ENCODE results near the gene EIF3C.
"Not testable (repeated sequence)": the region's sequence is repeated elsewhere in the genome, so short reads cannot be mapped to it uniquely, and the experiment has no call there.

EIF3C gene

GRCh38 chr16:28700349-28700748 lies 10.9 kb upstream of the EIF3C start:
- H3K36me3 ChIP-seq (ENCODE audit: control insufficient read depth, insufficient read depth, low read length); H3K4me3 ChIP-seq (ENCODE audit: low read length); DNase-seq (ENCODE audit: low read depth, low spot score); H3K9me3 ChIP-seq (ENCODE audit: control insufficient read depth, insufficient read depth, low read length); H3K27ac ChIP-seq (ENCODE audit: low read length); H3K4me1 ChIP-seq (ENCODE audit: control insufficient read depth, insufficient read depth, low read length); H3K27me3 ChIP-seq (ENCODE audit: control insufficient read depth, insufficient read depth, low read length): not testable (repeated sequence)
- WGBS (ENCODE audit: insufficient coverage, insufficient read length): no CpG with 5 or more reads among the region's 19 CpGs

GRCh38 chr16:28701384-28701783 lies 9.9 kb upstream of the EIF3C start:
- not testable (repeated sequence) for DNase-seq (ENCODE audit: low read depth, low spot score); H3K27me3 ChIP-seq (ENCODE audit: control insufficient read depth, insufficient read depth, low read length); H3K27ac ChIP-seq (ENCODE audit: low read length); H3K36me3 ChIP-seq (ENCODE audit: control insufficient read depth, insufficient read depth, low read length); H3K9me3 ChIP-seq (ENCODE audit: control insufficient read depth, insufficient read depth, low read length); H3K4me1 ChIP-seq (ENCODE audit: control insufficient read depth, insufficient read depth, low read length); H3K4me3 ChIP-seq (ENCODE audit: low read length)
- WGBS (ENCODE audit: insufficient coverage, insufficient read length): no CpG with 5 or more reads among the region's 8 CpGs

DNA sequence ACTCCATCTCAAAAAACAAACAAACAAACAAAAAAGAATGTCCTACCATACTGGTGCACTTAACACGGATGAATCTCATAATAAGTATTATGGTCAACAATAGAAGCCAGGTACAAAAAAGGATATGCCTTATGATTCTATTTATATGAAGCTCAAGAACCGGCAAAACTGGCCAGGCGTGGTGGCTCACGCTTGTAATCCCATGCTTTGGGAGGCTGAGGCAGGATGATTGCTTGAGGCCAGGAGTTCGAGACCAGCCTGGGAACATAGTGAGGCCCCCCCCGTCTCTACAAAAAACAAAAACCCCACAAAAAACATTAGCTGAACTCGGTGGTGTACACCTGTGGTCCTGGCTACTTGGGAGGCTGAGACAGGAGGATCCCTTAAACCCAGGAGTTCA lies 7.0 kb upstream of the EIF3C start:
- not testable (repeated sequence) for H3K27me3 ChIP-seq (ENCODE audit: control insufficient read depth, insufficient read depth, low read length); H3K27ac ChIP-seq (ENCODE audit: low read length); H3K9me3 ChIP-seq (ENCODE audit: control insufficient read depth, insufficient read depth, low read length); H3K36me3 ChIP-seq (ENCODE audit: control insufficient read depth, insufficient read depth, low read length); H3K4me1 ChIP-seq (ENCODE audit: control insufficient read depth, insufficient read depth, low read length); DNase-seq (ENCODE audit: low read depth, low spot score); H3K4me3 ChIP-seq (ENCODE audit: low read length)
- WGBS (ENCODE audit: insufficient coverage, insufficient read length): no CpG with 5 or more reads among the region's 7 CpGs

GRCh38 chr16:28722852-28723650 lies 11.8 kb downstream of the EIF3C start:
- not testable (repeated sequence) for H3K4me3 ChIP-seq (ENCODE audit: low read length); H3K27me3 ChIP-seq (ENCODE audit: control insufficient read depth, insufficient read depth, low read length); DNase-seq (ENCODE audit: low read depth, low spot score); H3K27ac ChIP-seq (ENCODE audit: low read length); H3K4me1 ChIP-seq (ENCODE audit: control insufficient read depth, insufficient read depth, low read length); H3K36me3 ChIP-seq (ENCODE audit: control insufficient read depth, insufficient read depth, low read length); H3K9me3 ChIP-seq (ENCODE audit: control insufficient read depth, insufficient read depth, low read length)
- WGBS (ENCODE audit: insufficient coverage, insufficient read length): no CpG with 5 or more reads among the region's 15 CpGs

- not testable (repeated sequence) for H3K27me3 ChIP-seq (ENCODE audit: control insufficient read depth, insufficient read depth, low read length); H3K4me3 ChIP-seq (ENCODE audit: low read length); DNase-seq (ENCODE audit: low read depth, low spot score); H3K9me3 ChIP-seq (ENCODE audit: control insufficient read depth, insufficient read depth, low read length); H3K36me3 ChIP-seq (ENCODE audit: control insufficient read depth, insufficient read depth, low read length); H3K27ac ChIP-seq (ENCODE audit: low read length); H3K4me1 ChIP-seq (ENCODE audit: control insufficient read depth, insufficient read depth, low read length)
- no CpG with 5 or more reads among the region's 5 CpGs for WGBS (ENCODE audit: insufficient coverage, insufficient read length)
Observed at GRCh38 chr16:28731253-28731652, 20.0 kb downstream of the EIF3C start.

- not testable (repeated sequence) for H3K36me3 ChIP-seq (ENCODE audit: control insufficient read depth, insufficient read depth, low read length); H3K4me3 ChIP-seq (ENCODE audit: low read length); H3K9me3 ChIP-seq (ENCODE audit: control insufficient read depth, insufficient read depth, low read length); DNase-seq (ENCODE audit: low read depth, low spot score); H3K4me1 ChIP-seq (ENCODE audit: control insufficient read depth, insufficient read depth, low read length); H3K27ac ChIP-seq (ENCODE audit: low read length); H3K27me3 ChIP-seq (ENCODE audit: control insufficient read depth, insufficient read depth, low read length)
- no CpG with 5 or more reads among the region's 9 CpGs for WGBS (ENCODE audit: insufficient coverage, insufficient read length)
Observed at GRCh38 chr16:28732455-28733124, 21.3 kb downstream of the EIF3C start.

DNA sequence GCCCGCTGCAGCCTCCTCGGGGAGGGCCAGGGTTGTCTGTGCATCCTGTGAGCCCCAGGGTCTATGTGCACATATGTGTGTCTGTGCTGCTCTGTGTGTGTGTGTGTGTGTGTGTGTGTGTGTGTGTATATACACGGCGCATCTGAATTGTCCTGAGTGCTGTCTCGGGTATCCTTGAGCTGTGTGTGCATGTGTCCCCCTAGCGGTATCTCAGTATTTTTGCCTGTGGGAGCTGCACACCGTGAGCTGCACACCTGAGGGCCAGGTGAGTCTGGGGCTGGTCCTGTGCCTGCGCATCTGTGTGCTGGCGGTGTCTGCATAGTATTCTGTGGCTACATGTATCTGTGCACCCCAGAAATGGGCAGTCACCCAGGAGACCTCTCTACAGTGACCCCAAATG lies 28.5 kb downstream of the EIF3C start:
- H3K27ac ChIP-seq (ENCODE audit: low read length); H3K4me3 ChIP-seq (ENCODE audit: low read length); DNase-seq (ENCODE audit: low read depth, low spot score); H3K36me3 ChIP-seq (ENCODE audit: control insufficient read depth, insufficient read depth, low read length); H3K27me3 ChIP-seq (ENCODE audit: control insufficient read depth, insufficient read depth, low read length); H3K9me3 ChIP-seq (ENCODE audit: control insufficient read depth, insufficient read depth, low read length); H3K4me1 ChIP-seq (ENCODE audit: control insufficient read depth, insufficient read depth, low read length): not testable (repeated sequence)
- no CpG with 5 or more reads among the region's 9 CpGs for WGBS (ENCODE audit: insufficient coverage, insufficient read length)

- no CpG with 5 or more reads among the region's 27 CpGs for WGBS (ENCODE audit: insufficient coverage, insufficient read length)
- peak overlapping the region; percentile 21; the same call in 1 of the 2 replicates for H3K4me3 ChIP-seq (ENCODE audit: low read length)
- not testable (repeated sequence) for H3K36me3 ChIP-seq (ENCODE audit: control insufficient read depth, insufficient read depth, low read length); H3K27me3 ChIP-seq (ENCODE audit: control insufficient read depth, insufficient read depth, low read length); DNase-seq (ENCODE audit: low read depth, low spot score); H3K9me3 ChIP-seq (ENCODE audit: control insufficient read depth, insufficient read depth, low read length); H3K27ac ChIP-seq (ENCODE audit: low read length); H3K4me1 ChIP-seq (ENCODE audit: control insufficient read depth, insufficient read depth, low read length)
Observed at GRCh38 chr16:28740631-28741030, 29.4 kb downstream of the EIF3C start.

GRCh38 chr16:28741295-28741694 lies 30.0 kb downstream of the EIF3C start:
- H3K27me3 ChIP-seq (ENCODE audit: control insufficient read depth, insufficient read depth, low read length); H3K4me1 ChIP-seq (ENCODE audit: control insufficient read depth, insufficient read depth, low read length); H3K9me3 ChIP-seq (ENCODE audit: control insufficient read depth, insufficient read depth, low read length); H3K4me3 ChIP-seq (ENCODE audit: low read length); DNase-seq (ENCODE audit: low read depth, low spot score); H3K36me3 ChIP-seq (ENCODE audit: control insufficient read depth, insufficient read depth, low read length); H3K27ac ChIP-seq (ENCODE audit: low read length): not testable (repeated sequence)
- WGBS (ENCODE audit: insufficient coverage, insufficient read length): no CpG with 5 or more reads among the region's 9 CpGs

GRCh38 chr16:28746618-28747350 lies 35.5 kb downstream of the EIF3C start:
- H3K4me3 ChIP-seq (ENCODE audit: low read length); DNase-seq (ENCODE audit: low read depth, low spot score); H3K36me3 ChIP-seq (ENCODE audit: control insufficient read depth, insufficient read depth, low read length); H3K9me3 ChIP-seq (ENCODE audit: control insufficient read depth, insufficient read depth, low read length); H3K4me1 ChIP-seq (ENCODE audit: control insufficient read depth, insufficient read depth, low read length); H3K27ac ChIP-seq (ENCODE audit: low read length); H3K27me3 ChIP-seq (ENCODE audit: control insufficient read depth, insufficient read depth, low read length): not testable (repeated sequence)
- WGBS (ENCODE audit: insufficient coverage, insufficient read length): no CpG with 5 or more reads among the region's 62 CpGs

Measured in iPS DF 6.9 (cell line).